Colonic mucosa (tissue), 4 donors: Measurements from ENCODE around the gene EZH2. TPM values are rescaled to one million over a fixed set of nuclear protein-coding genes. Genes with fewer than 3 reads are reported as not detected.

Experiments
- DNase-seq: peaks from one replicate; pipeline ENCODE4 v3.0.0-alpha.2; 2020
- H3K27ac ChIP-seq: fragments of 200-600 bp; one replicate; pipeline ENCODE4 v1.8.0; 2021
- H3K27me3 ChIP-seq: fragments of 200-600 bp; one replicate; pipeline ENCODE4 v1.8.0; 2021
- H3K36me3 ChIP-seq: fragments of 200-600 bp; one replicate; pipeline ENCODE4 v1.8.0; 2021
- H3K4me1 ChIP-seq: fragments of 200-600 bp; one replicate; pipeline ENCODE4 v1.8.0; 2021; ENCODE audit warnings: mild to moderate bottlenecking
- H3K4me3 ChIP-seq: fragments of 200-600 bp; one replicate; pipeline ENCODE4 v1.8.0; 2021
- H3K9ac ChIP-seq, 2 donors: one replicate each; pipeline ENCODE4 v1.7.0; 2013; ENCODE audit warnings: control low read depth in 2 of 2, low read depth in 2 of 2, low read length in 2 of 2
- H3K9me3 ChIP-seq: fragments of 200-600 bp; one replicate; pipeline ENCODE4 v1.8.0; 2021
- intact Hi-C: fragments of 100-400 bp; cut with DNase I; formaldehyde crosslinking; loops from one replicate; pipeline ENCODE4 v1.14.1; 2022
- total RNA-seq, 2 donors: library from RNA; stranded (reverse); fragmentation: NEBNext Ultra II Directional in 1 of 2; extraction: Animal tissue kit (Norgen Biotek cat#: 25700) in 1 of 2; gene quantifications; one replicate each; pipeline ENCODE4 v1.2.1, GENCODE V29; 2021
- TF ChIP-seq, protein P1 (sequence below): fragments of 200-600 bp; IDR thresholded peaks from one replicate; pipeline ENCODE4 v1.8.0; 2022; ENCODE audit warnings: antibody characterized with exemption, mild to moderate bottlenecking
- donor health status: healthy.
- donor health status: DM: no; HTN: no; CAD: no.
- donor health status: DM: no; HTN: no; CAD: no.

Gene EZH2
- total RNA-seq, 2 donors from 2014 or later: 13.4 to 31.7 TPM

DNA sequence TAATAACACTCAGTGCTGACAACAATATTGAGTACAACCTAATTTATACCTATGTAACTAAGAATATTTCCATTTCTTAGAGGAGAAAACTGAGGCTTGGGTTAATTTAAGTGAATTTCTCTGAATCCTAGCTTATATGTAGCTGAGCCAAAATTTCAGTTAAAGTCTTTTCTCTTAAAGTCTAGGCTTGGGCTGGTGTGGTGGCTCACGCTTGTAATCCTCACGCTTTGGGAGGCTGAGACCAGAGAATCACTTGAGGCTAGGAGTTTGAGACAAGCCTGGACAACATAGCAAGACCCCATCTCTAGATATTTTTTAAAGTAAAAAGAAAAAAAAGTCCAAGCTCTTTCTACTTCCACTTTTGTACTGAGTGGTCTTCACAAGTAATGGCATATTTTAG, 93.2 kb downstream of the EZH2 start:
- Histone ChIP-seq H3K4me3 (no peak overlapping the region), H3K27me3 (no peaks in the 10 kb centered on the region), H3K36me3 (no peaks in the 10 kb centered on the region), H3K27ac (no peak overlapping the region), H3K9me3 (no peaks in the 10 kb centered on the region), H3K4me1 (no peaks in the 10 kb centered on the region), H3K9ac (no peak overlapping the region)
- TF ChIP-seq, protein P1, sequence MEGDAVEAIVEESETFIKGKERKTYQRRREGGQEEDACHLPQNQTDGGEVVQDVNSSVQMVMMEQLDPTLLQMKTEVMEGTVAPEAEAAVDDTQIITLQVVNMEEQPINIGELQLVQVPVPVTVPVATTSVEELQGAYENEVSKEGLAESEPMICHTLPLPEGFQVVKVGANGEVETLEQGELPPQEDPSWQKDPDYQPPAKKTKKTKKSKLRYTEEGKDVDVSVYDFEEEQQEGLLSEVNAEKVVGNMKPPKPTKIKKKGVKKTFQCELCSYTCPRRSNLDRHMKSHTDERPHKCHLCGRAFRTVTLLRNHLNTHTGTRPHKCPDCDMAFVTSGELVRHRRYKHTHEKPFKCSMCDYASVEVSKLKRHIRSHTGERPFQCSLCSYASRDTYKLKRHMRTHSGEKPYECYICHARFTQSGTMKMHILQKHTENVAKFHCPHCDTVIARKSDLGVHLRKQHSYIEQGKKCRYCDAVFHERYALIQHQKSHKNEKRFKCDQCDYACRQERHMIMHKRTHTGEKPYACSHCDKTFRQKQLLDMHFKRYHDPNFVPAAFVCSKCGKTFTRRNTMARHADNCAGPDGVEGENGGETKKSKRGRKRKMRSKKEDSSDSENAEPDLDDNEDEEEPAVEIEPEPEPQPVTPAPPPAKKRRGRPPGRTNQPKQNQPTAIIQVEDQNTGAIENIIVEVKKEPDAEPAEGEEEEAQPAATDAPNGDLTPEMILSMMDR: no peak
- no peak for DNase-seq
- intact Hi-C loops: no loop called here

- Histone ChIP-seq H3K27me3 (no peaks in the 10 kb centered on the region), H3K4me1 (no peaks in the 10 kb centered on the region), H3K27ac (no peak overlapping the region), H3K9me3 (no peaks in the 10 kb centered on the region), H3K4me3 (no peak overlapping the region), H3K9ac (no peak overlapping the region), H3K36me3 (no peaks in the 10 kb centered on the region)
- no peak for DNase-seq
- intact Hi-C loops: no loop called here
- TF ChIP-seq, protein P1: no peak
Observed at GRCh38 chr7:148790131-148790726, 93.9 kb downstream of the EZH2 start.

GRCh38 chr7:148789220-148789619, 94.9 kb downstream of the EZH2 start:
- Histone ChIP-seq H3K27me3 (no peaks in the 10 kb centered on the region), H3K4me3 (no peak overlapping the region), H3K36me3 (no peaks in the 10 kb centered on the region), H3K4me1 (no peaks in the 10 kb centered on the region), H3K9me3 (no peaks in the 10 kb centered on the region), H3K27ac (no peak overlapping the region), H3K9ac (no peak overlapping the region)
- TF ChIP-seq, protein P1: no peak
- intact Hi-C loops: no loop called here
- no peak for DNase-seq

DNA sequence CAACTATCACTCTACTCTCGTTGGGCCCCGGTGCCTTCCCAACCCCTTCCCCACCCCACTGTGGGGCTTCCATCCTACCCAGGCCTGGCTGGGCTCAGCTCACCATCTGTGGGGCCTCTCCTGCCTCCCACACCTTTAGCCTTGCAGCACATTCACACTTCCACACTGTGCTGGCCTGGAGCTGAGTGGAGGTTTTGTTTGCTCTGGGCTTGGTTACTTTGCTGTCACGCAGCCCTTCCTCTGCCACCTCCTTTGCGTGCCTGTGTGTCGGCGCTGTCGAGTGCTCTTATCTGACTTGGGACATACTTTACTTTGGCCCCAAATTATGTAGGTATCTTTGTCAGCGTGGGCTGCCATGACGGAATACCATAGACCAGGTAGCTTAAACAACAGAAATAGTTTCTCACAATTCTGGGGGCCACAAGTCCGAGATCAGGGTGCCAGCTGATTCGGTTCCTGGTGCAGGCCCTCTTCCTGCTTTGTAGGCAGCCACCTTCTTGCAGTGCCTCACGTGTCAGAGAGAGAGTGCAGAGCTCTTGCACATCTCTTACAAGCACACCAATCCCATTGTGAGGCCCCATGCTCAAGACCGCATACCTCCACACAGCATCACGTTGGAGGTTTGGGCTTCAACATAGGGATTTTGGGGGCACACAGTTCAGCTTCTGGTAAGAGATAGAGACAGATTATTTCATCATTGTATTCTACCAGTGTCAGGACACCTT, 96.4 kb downstream of the EZH2 start:
- Histone ChIP-seq H3K9me3 (no peaks in the 10 kb centered on the region), H3K36me3 (no peaks in the 10 kb centered on the region), H3K9ac (no peak overlapping the region), H3K4me1 (no peaks in the 10 kb centered on the region), H3K27me3 (no peaks in the 10 kb centered on the region), H3K4me3 (no peak overlapping the region), H3K27ac (no peak overlapping the region)
- no peak for DNase-seq
- TF ChIP-seq, protein P1: no peak
- intact Hi-C loops: no loop called here

GRCh38 chr7:148783801-148784527, 100.1 kb downstream of the EZH2 start:
- intact Hi-C loops: no loop called here
- H3K4me1 ChIP-seq: no peaks in the 10 kb centered on the region
- H3K27me3 ChIP-seq: no peaks in the 10 kb centered on the region
- TF ChIP-seq, protein P1: no peak
- DNase-seq: no peak
- no peak overlapping the region for H3K9ac ChIP-seq
- no peaks in the 10 kb centered on the region for H3K36me3 ChIP-seq
- no peaks in the 10 kb centered on the region for H3K9me3 ChIP-seq
- H3K4me3 ChIP-seq: no peak overlapping the region
- no peak overlapping the region for H3K27ac ChIP-seq
